Muscle layer of duodenum (tissue), 2 donors: ENCODE results near the gene VPS39.

Experiments used
- H3K27ac ChIP-seq: one replicate; pipeline ENCODE4 v1.7.0; 2013; ENCODE audit warnings: mild to moderate bottlenecking, low read length
- H3K27me3 ChIP-seq: one replicate; pipeline ENCODE4 v1.7.0; 2013; ENCODE audit warnings: low read depth, mild to moderate bottlenecking, control low read depth, low read length
- H3K36me3 ChIP-seq, 2 donors: one replicate each; pipeline ENCODE4 v1.7.0; 2013; ENCODE audit warnings: low read length in 2 of 2, control low read depth in 1 of 2, mild to moderate bottlenecking in 1 of 2; ENCODE audit not compliant: insufficient read depth in 2 of 2, control insufficient read depth in 1 of 2
- H3K4me1 ChIP-seq, 2 donors: one replicate each; pipeline ENCODE4 v1.7.0; 2013; ENCODE audit warnings: low read length in 2 of 2, mild to moderate bottlenecking in 2 of 2, control low read depth in 1 of 2, moderate library complexity in 1 of 2; ENCODE audit not compliant: insufficient read depth in 2 of 2, control insufficient read depth in 1 of 2
- H3K4me3 ChIP-seq, 2 donors: one replicate each; pipeline ENCODE4 v1.7.0; 2013; ENCODE audit warnings: low read length in 2 of 2, low read depth in 1 of 2, mild to moderate bottlenecking in 1 of 2
- H3K9me3 ChIP-seq, 2 donors: one replicate each; pipeline ENCODE4 v1.7.0; 2013; ENCODE audit warnings: low read length in 2 of 2, control low read depth in 1 of 2, mild to moderate bottlenecking in 1 of 2; ENCODE audit not compliant: control insufficient read depth in 1 of 2
- donor health status: healthy.

The VPS39 gene

DNA sequence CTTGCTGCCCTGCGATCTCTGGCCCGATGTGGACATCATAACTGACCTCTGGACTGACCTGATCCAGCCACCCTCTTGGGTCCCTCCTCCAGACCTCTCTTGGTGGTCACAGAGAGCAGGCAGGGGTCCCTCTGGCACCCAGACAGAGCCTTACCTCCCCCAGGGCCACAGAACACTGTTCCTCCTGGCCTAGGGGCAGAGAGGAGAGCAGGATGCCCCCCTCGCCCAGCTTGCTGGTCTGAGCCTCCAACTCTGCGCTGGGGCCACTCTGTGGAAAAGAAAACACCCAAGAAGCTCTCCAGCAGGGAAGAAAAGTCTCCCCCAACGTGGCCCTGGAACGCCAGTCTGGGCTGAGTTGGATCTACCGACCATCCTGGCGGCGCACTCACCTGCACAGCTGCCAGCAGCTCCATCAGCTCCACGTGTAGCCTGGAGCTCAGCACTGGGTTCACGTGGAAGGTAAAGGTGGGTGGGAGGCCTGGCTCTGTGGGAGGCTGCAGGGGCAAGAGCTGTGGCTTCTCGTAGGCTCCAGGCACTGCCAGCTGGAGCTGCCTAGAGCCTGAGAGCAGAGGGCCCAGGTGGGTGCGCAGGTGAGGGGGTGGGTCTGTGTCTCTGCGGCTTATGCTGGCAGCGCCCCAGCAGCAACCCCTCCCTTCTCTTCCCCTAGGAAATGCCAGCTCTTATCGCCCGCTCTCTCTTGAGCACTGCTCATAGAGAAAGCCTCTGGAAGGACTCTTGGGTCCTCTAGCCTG is 57.7 kb downstream of the VPS39 start:
- Histone ChIP-seq H3K4me1 (no peaks in the 10 kb centered on the region), H3K9me3 (no peaks in the 10 kb centered on the region), H3K27ac (no peak overlapping the region), H3K4me3 (no peak overlapping the region), H3K36me3 (no peaks in the 10 kb centered on the region), H3K27me3 (no peaks in the 10 kb centered on the region)

DNA sequence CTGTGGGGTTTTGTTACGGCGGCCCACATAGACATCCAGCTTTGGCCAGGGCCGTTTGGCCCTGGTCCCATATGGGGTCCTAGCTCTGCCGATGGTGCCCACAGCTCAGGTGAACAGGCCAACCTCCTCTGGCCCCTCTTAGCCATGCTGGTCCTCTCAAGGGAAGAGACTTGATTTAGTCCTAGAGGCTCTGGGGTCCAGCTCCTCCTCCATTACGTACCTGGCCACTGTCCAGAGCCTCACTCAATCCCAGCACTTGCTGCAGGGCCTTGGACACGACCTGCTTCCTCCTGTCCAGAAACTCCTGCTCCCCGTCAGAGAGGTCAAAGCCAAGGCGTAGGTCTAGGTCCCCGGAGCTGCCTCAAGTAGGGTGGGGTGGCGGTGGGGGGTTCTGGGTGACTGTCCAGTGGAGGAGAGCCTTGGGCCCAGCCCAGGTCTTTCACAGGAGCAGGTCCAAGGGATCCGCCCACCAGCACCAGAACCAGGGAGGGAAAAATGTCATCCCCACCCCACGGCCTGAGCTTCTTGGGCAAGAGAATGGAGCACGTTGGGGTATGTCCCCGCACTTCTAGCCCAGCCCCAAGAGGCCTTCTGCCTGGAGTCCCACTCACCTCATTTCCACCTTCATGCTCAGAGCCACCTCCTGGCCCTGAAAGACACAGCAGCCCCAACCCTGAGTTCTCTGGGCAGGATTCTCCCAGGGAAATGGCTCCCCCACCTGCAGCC is 58.4 kb downstream of the VPS39 start:
- no peak overlapping the region for H3K27ac ChIP-seq
- H3K9me3 ChIP-seq = no peaks in the 10 kb centered on the region
- no peak overlapping the region for H3K4me3 ChIP-seq
- H3K27me3 ChIP-seq = no peaks in the 10 kb centered on the region
- H3K36me3 ChIP-seq = no peaks in the 10 kb centered on the region
- H3K4me1 ChIP-seq = no peaks in the 10 kb centered on the region

DNA sequence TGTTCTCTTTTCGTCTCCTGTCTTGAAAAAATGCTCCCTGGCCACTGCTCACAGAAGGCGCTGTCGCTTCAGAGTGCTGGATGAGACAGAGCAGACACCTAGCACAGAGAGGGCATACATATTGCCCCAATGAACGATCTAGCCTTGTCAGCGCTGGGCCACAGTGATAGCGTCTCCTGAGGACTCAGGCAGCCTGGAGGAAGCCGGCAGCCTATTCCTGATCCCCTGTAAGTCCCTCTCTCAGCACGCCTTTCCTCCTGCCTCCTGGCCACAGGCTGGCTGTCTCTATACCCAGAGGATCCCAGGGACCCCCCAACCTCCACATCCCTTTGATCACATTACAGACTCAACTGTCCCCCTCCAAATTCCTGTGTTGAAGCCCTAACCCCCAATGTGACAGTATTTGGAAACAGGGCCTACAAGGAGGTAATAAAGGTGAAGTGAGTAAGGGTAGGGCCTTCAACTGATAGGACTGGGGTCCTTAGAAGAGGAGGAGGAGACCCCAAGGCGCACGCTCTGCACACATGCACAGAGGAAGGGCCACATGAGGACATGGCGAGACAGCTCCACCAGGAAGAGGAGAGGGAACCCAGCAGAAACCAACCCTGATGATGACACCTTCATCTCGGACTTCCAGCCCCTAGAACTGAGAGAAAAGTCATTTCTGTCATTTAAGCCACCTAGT is 59.2 kb downstream of the VPS39 start:
- Histone ChIP-seq H3K27ac (no peak overlapping the region), H3K27me3 (no peaks in the 10 kb centered on the region), H3K4me1 (no peaks in the 10 kb centered on the region), H3K36me3 (no peaks in the 10 kb centered on the region), H3K9me3 (no peaks in the 10 kb centered on the region), H3K4me3 (no peak overlapping the region)

DNA sequence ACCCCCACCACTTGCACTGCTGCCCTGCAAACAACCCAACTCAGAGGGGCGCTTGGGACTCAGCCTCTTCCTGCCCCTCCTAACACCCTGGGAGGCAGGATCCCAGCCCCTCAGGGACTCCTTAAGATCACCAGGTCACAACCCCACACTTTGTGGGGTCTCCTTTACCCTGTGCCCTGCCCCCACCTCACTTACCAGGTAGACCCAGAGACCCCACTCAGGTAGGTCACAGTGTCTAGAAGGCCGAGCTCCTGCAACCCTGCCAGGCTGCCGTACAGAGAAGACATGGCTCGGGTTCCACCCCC is 60.7 kb downstream of the VPS39 start:
- no peak overlapping the region for H3K4me3 ChIP-seq
- H3K36me3 ChIP-seq = no peaks in the 10 kb centered on the region
- no peaks in the 10 kb centered on the region for H3K27me3 ChIP-seq
- no peaks in the 10 kb centered on the region for H3K9me3 ChIP-seq
- no peak overlapping the region for H3K27ac ChIP-seq
- no peaks in the 10 kb centered on the region for H3K4me1 ChIP-seq

DNA sequence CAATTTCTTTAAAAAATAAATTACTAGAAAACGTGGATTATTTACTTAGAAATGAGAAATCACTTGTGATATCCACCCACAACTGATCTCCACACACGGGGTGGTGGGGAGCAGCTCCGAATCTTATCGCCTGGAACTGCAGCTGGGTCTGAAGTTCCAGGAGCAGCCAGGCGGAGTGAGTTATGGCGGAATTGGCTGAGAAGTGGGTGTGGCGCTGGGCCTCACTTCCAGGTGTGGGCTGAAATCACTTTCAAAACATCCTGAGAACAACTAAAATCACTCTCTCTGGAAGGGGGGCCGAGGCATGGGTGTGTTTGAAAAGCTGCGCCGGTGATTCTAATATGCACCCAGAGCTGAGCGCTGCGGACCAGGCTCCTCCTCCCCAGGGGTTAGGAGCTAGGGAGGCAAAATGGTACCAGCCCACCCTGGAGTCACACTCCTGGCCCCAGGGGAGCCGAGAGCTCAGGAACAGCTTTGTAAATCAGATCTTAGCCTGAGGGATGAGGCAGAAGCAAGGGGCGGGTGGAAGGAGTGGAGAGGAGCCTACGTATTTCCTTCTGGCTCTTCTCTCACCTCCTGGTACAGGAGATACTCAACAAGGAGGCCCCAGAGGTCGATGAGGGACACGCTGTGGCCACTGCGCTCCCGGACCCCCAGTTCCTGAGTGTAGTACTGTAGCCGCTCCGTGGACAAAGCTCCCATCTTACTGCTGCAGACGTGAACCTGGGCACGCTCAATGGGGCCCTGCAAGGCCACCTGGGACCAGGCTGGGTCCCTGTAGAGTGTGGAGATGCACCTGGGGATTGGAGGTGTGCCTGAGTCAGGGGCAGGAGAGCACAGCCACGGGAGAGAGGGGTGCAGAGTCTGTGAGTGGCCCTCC is 61.3 kb downstream of the VPS39 start:
- no peaks in the 10 kb centered on the region for H3K4me1 ChIP-seq
- H3K36me3 ChIP-seq = no peaks in the 10 kb centered on the region
- no peaks in the 10 kb centered on the region for H3K9me3 ChIP-seq
- H3K27ac ChIP-seq = no peak overlapping the region
- H3K27me3 ChIP-seq = no peaks in the 10 kb centered on the region
- no peak overlapping the region for H3K4me3 ChIP-seq

DNA sequence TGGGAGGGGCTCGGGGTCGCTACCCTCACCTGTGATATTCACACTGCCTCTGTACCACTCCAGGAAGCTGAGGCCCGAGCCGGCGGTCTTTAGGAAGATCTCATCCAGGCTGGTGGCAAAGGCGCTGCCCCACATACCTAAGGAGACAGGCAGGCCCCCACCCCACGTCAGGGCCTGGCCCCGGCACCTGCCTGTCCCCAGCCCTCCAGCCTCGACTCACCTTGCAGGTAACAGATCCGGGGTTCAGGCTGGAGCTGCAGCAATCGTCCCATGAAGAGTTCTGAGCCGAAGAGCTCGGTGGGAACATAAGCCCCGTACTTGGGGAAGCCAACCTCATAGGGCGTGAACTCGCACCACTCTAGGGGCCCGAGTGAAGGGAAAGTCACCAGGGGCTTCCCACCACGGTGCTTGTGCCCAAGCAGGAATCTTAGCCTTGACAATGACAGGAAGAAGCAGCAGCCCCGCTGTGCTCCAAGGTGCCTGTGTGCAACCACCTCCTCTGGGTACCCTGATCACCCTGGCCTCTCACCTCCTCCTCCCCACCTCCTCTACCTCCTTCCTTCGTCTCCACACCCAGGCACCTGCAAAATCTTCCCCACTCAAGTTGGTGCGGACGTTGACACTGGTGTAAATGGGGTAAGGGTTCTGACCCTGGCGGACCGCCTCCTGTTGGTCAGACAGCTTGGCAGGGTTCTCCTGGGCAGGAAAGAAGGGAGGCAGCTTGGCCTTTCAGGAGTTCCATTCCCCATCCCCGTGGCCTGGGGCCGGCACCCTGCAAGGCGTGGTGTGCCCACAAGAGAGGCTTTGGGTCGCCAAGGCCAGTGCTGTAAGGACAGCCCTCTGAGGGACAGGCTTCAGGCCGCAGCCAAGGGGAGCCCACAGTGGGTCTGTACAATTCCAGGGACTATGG is 62.3 kb downstream of the VPS39 start:
- Histone ChIP-seq H3K9me3 (no peaks in the 10 kb centered on the region), H3K4me3 (no peak overlapping the region), H3K4me1 (no peaks in the 10 kb centered on the region), H3K36me3 (no peaks in the 10 kb centered on the region), H3K27ac (no peak overlapping the region), H3K27me3 (no peaks in the 10 kb centered on the region)

DNA sequence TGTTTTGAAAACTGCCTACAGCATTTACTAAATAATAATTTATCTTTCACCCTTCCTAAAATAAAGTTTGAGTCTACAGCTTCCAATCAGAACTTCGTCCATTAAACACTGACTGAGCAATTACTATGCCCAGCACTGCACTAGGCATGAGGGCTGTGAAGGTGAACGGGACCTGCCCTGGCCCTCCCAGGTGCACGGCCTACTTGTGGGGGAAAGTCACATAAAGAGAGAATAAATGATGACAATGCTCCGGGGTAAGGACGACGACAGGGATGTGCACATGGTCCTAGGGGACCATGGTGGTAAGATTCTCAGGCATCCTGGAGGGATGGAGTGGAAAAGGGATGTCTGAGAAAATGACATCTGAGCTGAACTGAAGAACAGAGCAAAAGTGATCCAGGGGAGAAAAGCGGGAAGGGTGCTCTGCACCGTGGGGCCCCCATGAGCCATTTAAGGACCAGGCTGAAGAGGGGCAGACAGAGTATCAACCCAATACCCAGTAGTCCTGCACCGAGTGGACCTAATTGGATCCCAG is 63.2 kb downstream of the VPS39 start:
- Histone ChIP-seq H3K27me3 (no peaks in the 10 kb centered on the region), H3K4me3 (no peak overlapping the region), H3K36me3 (no peaks in the 10 kb centered on the region), H3K9me3 (no peaks in the 10 kb centered on the region), H3K4me1 (no peaks in the 10 kb centered on the region), H3K27ac (no peak overlapping the region)

DNA sequence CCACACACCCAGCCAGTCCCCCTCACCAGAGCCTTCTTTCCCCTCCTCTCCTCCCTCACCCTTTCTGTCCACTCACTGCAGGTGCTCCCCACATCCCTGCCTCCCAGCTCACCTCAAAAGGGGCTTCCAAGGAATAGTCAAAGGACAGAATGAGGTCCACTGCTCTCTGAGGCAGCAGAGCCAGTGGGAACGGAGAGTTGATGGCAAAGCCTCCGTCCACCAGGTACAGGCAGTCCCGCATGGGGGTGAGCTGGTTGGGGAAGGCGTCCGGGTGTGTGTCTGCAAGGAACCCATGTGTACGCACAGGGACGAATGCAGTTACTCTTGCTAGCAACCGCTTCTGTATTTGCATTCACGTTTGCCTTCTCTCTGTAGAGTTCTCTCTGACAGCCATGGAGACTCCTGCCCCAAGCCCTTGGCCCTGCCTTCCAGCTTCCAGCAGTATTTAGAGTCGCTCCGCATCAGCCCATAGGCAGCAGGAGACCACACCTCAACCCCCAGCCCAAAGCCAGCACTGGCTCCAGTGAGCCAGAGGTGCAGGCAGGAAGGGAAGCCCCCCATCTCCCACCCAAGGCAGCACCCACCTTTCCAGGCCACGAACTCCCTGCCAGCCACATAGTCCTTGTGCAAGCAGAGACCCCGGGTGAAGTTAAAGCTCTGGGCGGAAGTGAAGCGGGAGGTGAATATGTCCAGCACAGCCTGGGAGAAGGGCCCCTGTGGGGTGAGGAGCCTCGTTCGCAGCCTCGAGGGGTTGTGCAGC is 64.1 kb downstream of the VPS39 start:
- no peaks in the 10 kb centered on the region for H3K9me3 ChIP-seq
- no peaks in the 10 kb centered on the region for H3K27me3 ChIP-seq
- no peak overlapping the region for H3K4me3 ChIP-seq
- no peak overlapping the region for H3K27ac ChIP-seq
- H3K4me1 ChIP-seq = no peaks in the 10 kb centered on the region
- H3K36me3 ChIP-seq = no peaks in the 10 kb centered on the region

DNA sequence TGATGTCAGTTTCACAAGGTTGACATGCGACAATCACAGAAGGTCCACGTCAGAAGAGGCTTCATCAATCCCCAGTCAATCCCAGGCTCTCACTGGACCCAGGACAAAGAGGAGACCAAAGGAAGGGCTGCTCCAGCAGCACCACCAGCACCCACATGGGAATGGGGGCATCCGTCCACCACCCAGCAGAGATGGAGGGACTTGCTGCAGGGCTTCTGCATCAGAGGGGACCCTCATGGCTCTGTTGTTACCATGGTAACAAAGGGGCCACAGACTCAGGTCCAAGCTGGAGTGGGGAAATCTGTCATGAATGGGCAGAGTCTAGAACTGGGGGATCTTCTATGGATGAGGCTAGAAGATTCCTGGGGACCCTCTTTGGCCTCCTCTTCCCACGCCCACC is 64.7 kb downstream of the VPS39 start:
- Histone ChIP-seq H3K27me3 (no peaks in the 10 kb centered on the region), H3K27ac (no peak overlapping the region), H3K4me1 (no peaks in the 10 kb centered on the region), H3K9me3 (no peaks in the 10 kb centered on the region), H3K4me3 (no peak overlapping the region), H3K36me3 (no peaks in the 10 kb centered on the region)
